SK-N-SH (cell line): ENCODE data around the gene PLEKHA4.

Experiments used
- CTCF ChIP-seq: fragments of 200-600 bp; sonication (generic); IDR thresholded peaks from 2 replicates; pipeline ENCODE4 v1.6.1; 2017; ENCODE audit warnings: antibody characterized with exemption, mild to moderate bottlenecking, moderate library complexity
- GABPA ChIP-seq: IDR thresholded peaks from 2 replicates; pipeline ENCODE4 v1.4.0; 2012; ENCODE audit warnings: low read depth, mild to moderate bottlenecking
- RFX5 ChIP-seq: IDR thresholded peaks from 2 replicates; pipeline ENCODE4 v1.6.1; 2012; ENCODE audit warnings: mild to moderate bottlenecking, improper control_type of control experiment, low read length
- TAF1 ChIP-seq: IDR thresholded peaks from 2 replicates; pipeline ENCODE4 v1.6.1; 2012; ENCODE audit warnings: low read depth, mild to moderate bottlenecking, low read length, moderate library complexity, borderline replicate concordance

GRCh38 chr19:48867746-48868113 is 687 bp downstream of the PLEKHA4 start:
- no peak for TF ChIP-seq CTCF
- TF ChIP-seq TAF1 = no peak
- TF ChIP-seq RFX5 = no peak
- TF ChIP-seq GABPA = no peak
